Measurements from ENCODE around the gene SRSF5. TPM values are rescaled to one million over a fixed set of nuclear protein-coding genes. Genes with fewer than 3 reads are reported as not detected.
"Not testable (repeated sequence)": the region's sequence is repeated elsewhere in the genome, so short reads cannot be mapped to it uniquely, and the experiment has no call there.

SRSF5 gene
- total RNA-seq = 191 TPM

DNA sequence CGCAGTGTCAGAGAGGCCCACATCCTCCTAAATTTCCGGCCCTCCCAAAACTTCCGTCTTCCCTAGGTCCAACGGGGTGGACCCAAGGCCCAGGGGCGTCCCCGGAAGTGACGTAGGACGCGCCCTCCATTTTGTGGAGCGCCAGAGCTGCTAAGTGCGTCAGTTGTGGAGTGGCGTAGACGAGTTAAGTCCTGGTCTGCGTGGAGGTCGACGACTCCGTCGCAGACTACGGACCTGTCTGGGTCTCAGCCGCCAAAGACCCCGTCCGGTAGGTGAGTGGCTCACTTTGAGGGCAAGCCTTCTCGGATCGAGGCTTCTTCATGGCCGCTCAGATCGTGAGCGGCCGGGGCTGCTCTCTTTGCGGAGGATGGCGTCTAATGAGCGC lies at the start of gene SRSF5:
Gene SRSF5, plus strand, starts transcription at position 159 of the 385 bp plus-strand sequence. CDS start 1,015 bp downstream, outside the sequence.
- DNase-seq (ENCODE audit: low read depth in 2 of 3, low spot score in 2 of 3) = peak; percentile 96 to 98 (median 97)

DNA sequence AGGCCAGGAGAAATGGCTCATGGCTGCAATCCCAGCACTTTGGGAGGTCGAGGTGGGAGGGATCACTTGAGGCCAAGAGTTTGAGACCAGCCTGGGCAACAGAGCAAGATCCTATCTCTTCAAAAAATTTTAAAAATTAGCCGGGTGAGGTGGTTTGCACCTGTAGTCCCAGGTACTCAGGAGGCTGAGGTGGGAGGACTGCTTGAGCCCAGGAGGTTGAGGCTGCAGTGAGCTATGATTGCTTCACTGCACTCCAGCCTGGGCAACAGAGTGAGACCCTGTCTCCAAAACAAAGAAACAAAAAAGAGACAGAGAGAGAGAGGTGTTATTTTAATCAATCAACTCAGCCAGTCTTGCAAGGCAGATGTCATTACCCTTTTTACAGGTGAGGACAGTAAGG lies 48.3 kb upstream of the SRSF5 start:
- not testable (repeated sequence) for DNase-seq (ENCODE audit: low read depth in 2 of 3, low spot score in 2 of 3)

DNA sequence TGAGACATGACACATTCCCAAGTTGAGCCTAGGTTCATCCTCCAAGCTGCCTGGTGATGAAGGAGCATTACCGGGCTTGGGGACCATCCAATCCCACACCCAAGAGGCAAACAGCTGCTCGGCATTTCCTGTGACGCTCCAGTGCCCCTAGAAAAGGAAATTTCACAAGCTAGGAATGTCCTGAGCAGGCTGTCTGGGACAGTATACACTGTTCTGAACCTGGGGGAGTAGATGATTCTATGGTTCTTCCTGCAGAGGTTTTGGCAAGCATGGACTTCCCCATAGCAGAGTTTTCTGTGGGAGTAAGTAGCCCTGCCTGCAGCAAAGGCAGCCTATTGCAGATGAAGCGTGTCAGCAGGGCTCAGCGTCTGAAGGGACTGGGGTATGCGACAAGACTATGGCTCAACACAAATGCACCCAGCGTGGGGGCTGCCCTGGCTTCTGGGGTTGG lies 47.4 kb upstream of the SRSF5 start:
- DNase-seq (ENCODE audit: low read depth in 2 of 3, low spot score in 2 of 3) = peak in 1 of 3 donors; percentile 26

DNA sequence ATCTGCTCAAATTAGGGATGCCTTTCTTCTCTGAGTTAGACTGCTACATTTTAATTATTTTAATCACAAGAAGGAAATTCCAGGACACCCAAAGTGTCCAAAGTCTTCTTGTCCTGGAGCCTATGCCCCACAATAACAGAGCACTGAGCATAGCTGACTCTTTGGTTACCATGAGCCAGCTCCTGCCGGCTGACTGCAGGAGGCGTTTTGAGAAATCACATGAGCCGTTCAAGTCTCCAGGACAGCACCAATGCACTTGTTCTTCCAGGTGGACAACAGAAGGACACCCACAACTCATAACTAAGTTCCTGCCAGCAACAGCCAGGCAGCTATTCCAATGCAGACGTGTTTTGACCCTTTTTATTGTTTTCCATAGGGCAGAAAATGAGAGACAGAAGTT lies 46.0 kb upstream of the SRSF5 start:
- no peak for DNase-seq (ENCODE audit: low read depth in 2 of 3, low spot score in 2 of 3)

DNA sequence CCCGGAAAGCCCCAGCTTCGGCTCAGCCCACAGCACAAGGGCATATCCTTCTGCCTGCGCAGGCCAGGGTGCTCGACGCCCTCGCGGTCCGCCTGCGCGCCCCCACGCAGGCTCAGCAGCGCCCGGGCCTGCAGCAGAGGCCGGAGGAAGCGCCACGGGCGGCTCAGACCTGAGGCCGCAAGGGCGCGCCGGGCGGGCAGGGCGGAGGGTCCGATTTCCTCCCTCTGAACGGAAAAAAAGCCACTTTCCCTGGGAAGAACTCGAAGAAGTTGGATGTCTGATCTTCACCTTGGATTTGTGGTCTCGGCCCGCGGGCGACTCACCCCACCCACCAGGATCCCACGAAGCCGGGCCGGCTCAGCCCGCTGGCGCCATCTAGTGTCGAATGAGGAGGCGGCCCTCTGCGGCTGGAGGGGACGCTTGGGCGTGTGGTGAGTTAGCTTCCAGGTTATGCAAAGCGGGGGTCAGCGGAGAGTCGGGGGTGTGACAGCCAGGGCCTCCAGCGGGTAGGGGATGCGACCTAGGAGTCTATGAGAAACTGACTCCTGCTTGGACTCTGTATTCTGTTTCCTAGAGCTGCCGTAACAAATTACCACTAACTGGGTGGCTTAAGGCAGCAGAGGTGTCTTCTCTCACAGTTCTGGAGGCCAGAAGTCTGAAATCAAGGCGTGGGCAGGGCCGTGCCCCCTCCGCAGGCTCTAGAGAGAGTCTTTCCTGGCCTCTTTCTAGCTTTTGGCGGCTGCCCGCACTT lies 40.0 kb upstream of the SRSF5 start:
- peak; percentile 78 to 88 (median 78) for DNase-seq (ENCODE audit: low read depth in 2 of 3, low spot score in 2 of 3)

DNA sequence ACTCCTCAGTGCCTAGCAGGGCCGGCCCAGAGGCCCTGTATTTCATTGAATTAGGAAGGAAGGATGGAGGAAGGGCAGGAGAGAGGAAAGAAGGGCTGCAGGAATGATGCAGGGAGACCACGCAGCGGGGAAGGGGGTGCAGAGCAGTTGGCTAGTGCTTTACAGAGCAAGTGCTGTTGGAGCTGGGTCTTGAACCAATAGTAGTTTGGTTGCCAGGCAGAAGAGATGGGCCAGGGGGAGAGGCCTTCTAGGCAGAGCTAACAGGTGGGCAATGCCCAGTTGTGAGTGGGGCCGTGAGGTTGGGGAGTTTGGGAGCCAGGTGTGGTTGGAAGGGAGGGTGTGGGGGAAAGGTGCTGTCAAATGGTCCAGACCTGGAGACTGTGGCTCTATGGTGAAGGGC lies 39.1 kb upstream of the SRSF5 start:
- no peak for DNase-seq (ENCODE audit: low read depth in 2 of 3, low spot score in 2 of 3)

DNA sequence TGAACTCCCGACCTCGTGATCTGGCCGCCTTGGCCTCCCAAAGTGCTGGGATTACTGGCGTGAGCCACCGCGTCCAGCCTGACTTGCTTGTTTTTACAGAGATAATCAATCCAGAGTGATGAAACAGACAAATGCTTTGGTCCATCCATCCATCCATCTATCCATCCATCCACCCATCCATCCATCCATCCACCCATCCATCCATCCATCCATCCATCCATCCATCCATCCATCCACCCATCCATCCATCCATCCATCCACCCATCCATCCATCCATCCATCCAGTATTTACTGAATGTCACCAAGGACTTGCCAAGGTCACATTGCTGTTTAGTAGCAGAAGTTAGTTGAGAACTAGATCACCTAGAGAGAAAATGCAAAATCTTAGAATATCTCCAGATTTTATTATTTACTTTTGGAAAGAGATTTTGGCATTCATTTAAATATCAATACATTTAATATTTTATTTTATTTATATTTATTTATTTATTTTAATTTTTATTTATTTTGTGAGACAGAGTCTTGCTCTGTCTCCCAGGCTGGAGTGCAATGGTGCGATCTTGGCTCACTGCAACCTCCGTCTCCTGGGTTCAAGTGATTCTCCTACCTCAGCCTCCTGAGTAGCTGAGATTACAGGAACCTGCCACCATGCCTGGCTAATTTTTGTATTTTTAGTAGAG lies 34.9 kb upstream of the SRSF5 start:
- not testable (repeated sequence) for DNase-seq (ENCODE audit: low read depth in 2 of 3, low spot score in 2 of 3)

DNA sequence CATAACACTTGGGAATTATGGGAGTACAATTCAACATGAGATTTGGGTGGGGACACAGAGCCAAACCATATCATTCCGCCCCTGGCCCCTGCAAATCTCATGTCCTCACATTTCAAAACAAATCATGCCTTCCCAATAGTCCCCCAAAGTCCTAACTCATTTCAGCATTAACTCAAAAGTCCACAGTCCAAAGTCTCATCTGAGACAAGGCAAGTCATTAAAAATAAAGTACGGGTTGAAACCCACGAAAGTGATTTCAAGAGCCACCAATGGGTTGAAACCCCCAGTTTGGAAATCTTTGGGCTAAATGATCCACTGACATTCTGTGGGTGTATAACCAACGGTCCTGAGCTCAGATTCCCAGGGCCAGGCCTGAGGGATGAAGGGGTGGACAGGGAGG lies 30.5 kb upstream of the SRSF5 start:
- not testable (repeated sequence) for DNase-seq (ENCODE audit: low read depth in 2 of 3, low spot score in 2 of 3)

DNA sequence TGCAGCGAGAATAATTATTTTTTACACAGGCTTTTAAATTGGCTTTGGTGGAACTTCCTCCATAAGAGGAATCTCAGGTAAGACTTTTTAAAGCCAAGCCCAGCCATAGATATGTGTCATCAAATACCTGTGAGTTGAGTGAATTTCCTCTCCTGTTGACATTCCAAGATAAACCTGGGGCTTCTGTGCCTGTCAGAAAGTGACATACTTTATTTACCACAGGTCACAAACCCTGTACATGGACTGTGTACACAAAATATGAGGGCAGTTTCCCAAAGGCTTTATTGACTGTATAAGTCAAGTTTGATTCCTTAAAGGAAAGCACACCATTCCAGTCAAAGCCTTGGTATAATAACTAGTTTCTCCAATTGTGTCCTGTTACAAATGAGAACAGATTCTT lies 25.9 kb upstream of the SRSF5 start:
- no peak for DNase-seq (ENCODE audit: low read depth in 2 of 3, low spot score in 2 of 3)

DNA sequence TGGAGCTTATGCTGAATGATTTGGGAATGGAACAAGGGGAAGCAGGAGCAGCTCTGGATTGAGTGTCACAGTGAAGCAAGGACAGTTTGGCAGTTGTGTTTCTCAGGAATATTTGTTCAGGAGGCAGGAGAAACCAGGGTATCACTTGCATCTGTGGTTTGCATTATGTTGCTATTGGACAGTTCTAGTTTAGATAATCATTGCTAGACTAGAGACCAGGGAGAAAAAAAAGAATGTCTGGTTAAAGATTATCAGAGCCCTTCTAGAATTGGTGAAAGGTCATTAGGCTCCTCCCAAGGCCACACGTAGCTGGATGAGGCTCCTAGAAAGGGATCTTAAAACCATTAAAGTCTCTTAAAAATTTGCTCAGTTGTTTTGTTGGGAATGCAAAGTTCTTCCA lies 17.0 kb upstream of the SRSF5 start:
- DNase-seq (ENCODE audit: low read depth in 2 of 3, low spot score in 2 of 3) = no peak

DNA sequence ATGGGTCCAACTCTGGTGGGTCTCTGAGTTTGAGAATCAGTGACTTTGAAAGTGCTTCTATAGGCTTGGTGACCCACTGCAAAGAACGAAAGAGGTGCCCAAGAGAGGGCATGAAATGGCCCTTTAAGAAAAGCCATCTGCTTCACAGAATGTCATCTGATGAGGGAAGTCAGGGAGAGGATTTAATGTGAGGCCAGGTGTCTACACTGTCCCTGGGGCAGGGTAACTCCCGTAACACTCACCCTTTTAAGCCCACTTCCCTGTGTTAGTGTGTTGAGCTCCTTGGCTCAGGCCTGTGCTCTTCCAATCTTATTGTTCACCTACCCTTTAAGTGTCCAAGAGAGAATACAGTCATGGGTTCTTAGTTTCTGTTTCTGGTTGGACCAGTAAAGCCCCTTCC lies 16.4 kb upstream of the SRSF5 start:
- DNase-seq (ENCODE audit: low read depth in 2 of 3, low spot score in 2 of 3) = no peak

DNA sequence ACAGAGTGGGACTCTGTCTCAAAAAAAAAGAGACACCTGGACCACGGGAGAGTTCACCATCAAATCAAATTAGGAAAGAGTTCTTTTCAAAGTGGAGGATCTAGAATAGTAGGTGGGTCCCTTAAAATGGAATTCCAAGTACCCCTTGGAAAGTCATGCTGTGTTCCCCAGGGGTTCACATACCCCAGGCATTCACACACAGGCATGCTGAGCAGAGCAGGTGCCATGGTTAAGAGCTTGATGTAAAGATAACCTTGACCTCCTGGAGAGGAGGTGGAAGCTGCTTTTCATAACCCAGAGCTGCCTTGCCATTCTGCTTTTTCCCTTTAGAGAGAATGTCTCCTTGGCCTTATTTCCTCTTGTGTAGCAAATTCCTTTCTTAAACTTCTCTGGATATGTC lies 14.2 kb upstream of the SRSF5 start:
- DNase-seq (ENCODE audit: low read depth in 2 of 3, low spot score in 2 of 3) = no peak

DNA sequence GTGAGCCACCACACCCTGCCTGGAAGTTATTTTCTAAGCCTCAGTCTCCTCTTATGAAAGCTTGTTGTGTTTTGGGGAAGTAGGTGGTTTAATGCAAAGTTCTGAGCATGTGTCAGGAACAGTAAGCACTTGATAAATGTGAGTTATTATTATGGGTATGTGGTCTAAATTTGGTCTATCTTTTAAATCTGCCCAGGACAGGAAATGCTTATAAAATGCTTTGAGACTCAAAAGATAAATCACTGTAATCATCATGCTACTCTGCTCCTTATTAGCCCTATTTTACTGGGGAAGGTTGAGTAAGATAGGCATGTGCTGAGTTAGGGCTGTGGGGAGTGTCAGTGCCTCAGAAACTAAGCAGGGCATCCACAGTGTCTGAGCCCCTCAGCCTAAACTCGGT lies 13.1 kb upstream of the SRSF5 start:
- no peak for DNase-seq (ENCODE audit: low read depth in 2 of 3, low spot score in 2 of 3)

DNA sequence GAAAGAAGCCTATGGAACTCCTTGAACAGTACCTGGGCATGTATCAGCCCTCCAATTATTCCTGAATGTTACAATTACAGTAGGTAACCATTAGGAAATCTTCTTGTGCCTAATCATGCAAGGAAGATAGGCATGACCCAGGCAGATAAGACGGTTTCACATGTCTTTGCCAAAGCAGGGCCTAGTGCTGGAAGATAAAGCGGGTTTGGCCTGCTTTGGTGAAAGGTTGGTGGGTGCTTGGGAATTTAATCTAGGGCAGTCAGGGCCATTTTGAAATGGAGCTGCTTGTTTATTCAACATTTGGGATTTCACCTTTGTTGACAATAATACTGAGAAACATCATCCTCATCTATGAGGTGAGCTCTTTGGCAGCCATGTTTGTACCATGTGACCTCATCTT lies 12.5 kb upstream of the SRSF5 start:
- DNase-seq (ENCODE audit: low read depth in 2 of 3, low spot score in 2 of 3) = no peak

DNA sequence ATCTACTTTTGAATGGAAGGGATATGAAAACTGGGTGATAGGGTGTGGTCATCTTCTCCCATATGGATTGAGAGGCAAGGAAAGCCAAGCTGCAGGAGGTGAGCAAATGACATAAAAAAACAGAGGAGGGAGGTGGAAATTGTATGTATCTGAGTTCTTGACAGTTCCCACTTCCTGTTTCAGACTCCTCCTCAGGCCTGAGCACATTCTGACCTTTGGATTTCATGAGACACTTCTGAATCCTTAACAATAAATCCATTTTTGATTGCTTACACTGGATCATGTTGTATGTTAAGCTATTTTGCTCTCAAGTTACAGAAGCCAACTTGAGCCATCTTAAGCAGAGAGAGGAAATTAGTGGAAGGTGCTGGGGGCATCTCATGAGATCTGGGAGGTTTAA lies 11.6 kb upstream of the SRSF5 start:
- DNase-seq (ENCODE audit: low read depth in 2 of 3, low spot score in 2 of 3) = no peak

DNA sequence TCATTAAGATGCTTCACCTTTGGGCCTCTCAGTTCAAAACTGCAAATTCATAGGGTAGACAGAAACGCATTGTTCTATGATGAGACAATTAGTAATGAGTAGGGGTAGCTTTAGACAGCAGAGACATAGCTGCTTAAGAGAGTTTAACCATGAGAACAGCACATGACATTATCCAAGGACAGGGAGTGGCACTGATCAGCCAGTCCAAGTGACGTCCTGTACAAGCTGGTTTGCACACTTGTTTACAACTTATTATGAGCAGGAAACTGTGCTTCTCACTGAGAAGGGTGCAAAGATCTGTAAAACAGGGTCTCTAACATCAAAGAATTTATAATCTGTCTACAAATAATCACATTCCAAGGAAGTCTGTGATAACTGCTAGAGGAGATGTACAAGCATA lies 11.2 kb upstream of the SRSF5 start:
- no peak for DNase-seq (ENCODE audit: low read depth in 2 of 3, low spot score in 2 of 3)

DNA sequence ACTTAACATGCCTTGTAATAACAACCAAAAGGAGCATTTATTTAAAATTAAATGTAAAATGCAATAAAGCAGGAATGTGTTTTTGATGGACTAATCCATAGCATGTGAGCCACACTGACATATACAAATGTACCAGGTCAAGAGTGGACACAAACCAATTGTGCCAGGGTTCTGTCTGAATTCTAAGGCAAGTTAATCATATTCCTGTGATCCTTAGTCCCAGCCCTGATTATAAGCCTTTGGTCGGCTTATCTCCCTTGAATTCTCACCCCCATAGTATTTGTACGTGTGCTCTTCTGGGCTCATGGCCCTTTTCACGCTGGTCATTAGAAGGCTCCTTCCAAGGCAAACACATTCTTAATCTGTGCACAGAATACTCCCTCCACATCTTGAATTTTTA lies 10.6 kb upstream of the SRSF5 start:
- DNase-seq (ENCODE audit: low read depth in 2 of 3, low spot score in 2 of 3) = no peak

DNA sequence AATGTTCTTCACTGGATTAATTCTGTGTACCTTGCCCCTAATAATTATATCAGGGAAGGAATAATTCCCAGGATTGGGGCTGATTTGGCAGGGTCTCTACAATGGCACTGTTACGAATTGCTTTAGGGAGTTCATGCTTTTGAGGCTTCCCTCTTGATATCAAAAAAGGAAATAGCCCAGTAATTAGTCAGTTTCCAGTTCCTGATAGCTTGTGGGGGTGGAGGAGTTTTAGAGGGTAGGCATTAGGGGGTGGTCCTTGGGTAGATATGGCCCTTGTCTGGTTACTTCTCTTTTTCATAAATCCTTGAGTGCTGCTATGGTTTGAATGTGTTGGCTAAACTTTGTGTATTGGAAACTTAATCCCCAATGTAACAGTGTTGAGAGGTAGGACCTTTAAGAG lies 6.1 kb upstream of the SRSF5 start:
- DNase-seq (ENCODE audit: low read depth in 2 of 3, low spot score in 2 of 3) = peak in 2 of 3 donors; percentile 30 to 51

DNA sequence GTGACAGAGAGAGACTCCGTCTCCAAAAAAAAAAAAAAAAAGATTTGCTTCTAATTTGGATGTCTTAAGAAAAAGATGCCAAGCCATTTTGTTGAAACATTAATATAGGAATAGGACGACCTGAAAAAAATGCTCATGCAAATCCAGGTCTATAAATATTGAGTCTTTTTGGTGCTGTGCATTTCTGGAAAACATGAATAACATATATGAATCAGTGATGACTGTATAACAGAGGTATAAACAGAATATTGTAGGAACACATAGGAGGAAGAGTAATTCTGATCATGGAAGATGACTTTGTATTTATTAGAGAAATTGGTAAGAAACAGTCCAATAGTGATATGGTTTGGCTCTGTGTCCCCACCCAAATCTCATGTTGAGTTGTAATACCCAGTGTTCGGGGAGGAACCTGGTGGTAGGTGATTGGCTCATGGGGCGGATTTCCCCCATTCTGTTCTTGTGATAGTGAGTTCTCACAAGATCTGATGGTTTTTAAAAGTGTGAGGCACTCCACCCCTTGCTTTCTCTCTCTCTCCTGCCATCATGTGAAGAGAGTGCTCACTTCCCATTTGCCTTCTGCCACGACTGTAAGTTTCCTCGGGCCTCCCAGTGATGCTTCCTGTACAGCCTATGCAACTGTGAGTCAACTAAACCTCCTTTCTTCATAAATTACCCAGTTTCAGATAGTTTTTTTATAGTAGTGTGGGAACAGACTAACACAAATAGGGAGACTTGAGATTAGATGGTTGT lies 3.0 kb upstream of the SRSF5 start:
- peak in 2 of 3 donors; percentile 24 to 44 for DNase-seq (ENCODE audit: low read depth in 2 of 3, low spot score in 2 of 3)

DNA sequence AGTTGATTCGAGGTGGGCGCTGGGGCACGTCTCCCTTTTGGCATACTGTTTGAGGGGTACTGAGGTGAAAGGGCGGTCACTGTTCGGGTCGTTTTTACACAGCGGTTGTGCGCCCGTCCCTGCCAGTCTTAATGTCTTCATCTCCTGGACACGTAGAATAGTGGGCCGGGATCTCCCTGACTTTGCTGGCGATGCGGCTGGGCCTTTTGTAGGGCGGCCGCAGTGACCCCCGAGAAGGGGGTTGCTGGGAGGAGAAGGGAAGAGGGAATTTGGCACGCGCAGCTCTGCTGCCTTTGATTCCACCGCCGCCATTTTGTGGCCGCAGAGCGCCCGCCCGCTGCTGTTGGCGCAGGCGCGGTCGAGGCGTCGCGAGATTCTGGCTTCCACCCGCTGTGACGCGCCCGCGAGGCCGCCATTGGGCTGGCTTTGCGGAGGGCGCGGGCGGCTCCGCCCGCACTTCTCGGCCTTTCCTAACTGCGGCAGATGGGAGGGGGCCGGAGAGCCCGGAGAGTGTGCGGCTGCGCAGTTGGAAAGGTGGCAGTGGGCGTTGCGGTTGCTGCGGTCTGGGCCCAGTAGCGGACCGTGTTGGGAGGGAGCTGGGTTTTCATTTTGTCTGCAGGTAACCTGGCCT lies 542 bp downstream of the SRSF5 start:
- DNase-seq (ENCODE audit: low read depth in 2 of 3, low spot score in 2 of 3) = peak; percentile 77 to 93 (median 92)

DNA sequence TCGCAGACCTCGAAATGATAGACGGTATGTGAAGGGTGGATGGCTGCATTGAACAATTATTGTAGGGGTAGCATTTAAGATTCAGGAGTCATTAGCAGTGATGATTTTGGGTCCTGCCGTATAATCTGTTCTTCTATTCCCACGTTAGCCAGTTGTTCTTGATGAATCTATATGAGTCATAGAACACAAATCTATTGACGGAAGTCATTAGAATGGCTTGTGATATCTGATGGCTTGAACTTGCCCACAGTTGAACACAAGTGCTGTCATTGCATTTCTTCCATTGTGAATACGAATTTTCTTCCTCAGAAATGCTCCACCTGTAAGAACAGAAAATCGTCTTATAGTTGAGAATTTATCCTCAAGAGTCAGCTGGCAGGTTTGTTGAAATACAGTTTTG lies 1.9 kb downstream of the SRSF5 start:
- no peak for DNase-seq (ENCODE audit: low read depth in 2 of 3, low spot score in 2 of 3)

Measured in hematopoietic multipotent progenitor cell (in vitro differentiated cells).